ENCODE measurements around the gene DNAJB12.

DNAJB12 gene

GRCh38 chr10:72356115-72356514 lies 1.4 kb upstream of the DNAJB12 start:
- DNase-seq (ENCODE audit: low spot score): no peak
- no peak for TF ChIP-seq CTCF (IDR thresholded peaks at IDR 0.05; ENCODE audit: extremely low read depth, insufficient read depth, missing control alignments)
- in situ Hi-C loops (cut with MboI; ENCODE audit: low pct_unique_long_range_greater_than_20kb, low sequenced_read_pairs, unreplicated experiment): loop anchor here (25.0 kb wide), 1 partner anchor 706 kb away; no protein-coding TSS in a partner anchor

GRCh38 chr10:72355214-72355555 lies 466 bp upstream of the DNAJB12 start:
- in situ Hi-C loops (cut with MboI; ENCODE audit: low pct_unique_long_range_greater_than_20kb, low sequenced_read_pairs, unreplicated experiment): loop anchor here (25.0 kb wide), 1 partner anchor 707 kb away; no protein-coding TSS in a partner anchor
- DNase-seq (ENCODE audit: low spot score): no peak
- TF ChIP-seq CTCF (IDR thresholded peaks at IDR 0.05; ENCODE audit: extremely low read depth, insufficient read depth, missing control alignments): no peak

DNA sequence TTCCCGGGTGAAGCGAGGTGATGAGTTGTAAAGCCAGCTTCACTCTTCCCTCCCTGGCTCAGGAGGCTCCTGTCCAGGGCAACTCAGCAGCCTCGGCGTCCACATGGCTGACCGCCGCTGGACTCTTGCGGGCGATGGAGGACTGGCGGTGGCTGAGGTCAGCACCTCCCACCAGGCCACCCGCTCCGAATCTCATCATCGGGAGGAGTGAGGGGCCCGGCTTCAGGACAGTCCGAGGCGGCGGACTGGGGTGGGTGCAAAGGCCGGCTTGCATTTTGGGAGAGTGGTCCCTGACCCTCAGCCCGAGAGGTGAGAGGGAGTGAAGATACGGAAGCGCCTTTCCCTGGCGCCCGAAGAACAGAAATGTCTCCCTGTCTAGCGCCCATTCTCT lies 759 bp downstream of the DNAJB12 start:
- in situ Hi-C loops (cut with MboI; ENCODE audit: low pct_unique_long_range_greater_than_20kb, low sequenced_read_pairs, unreplicated experiment): loop anchor here (25.0 kb wide), 1 partner anchor 708 kb away; no protein-coding TSS in a partner anchor
- no peak for TF ChIP-seq CTCF (IDR thresholded peaks at IDR 0.05; ENCODE audit: extremely low read depth, insufficient read depth, missing control alignments)
- DNase-seq (ENCODE audit: low spot score): no peak

GRCh38 chr10:72353028-72353964 lies 1.4 kb downstream of the DNAJB12 start:
- in situ Hi-C loops (cut with MboI; ENCODE audit: low pct_unique_long_range_greater_than_20kb, low sequenced_read_pairs, unreplicated experiment): loop anchor here (25.0 kb wide), 1 partner anchor 709 kb away; no protein-coding TSS in a partner anchor

GRCh38 chr10:72351479-72351878 lies 3.2 kb downstream of the DNAJB12 start:
- in situ Hi-C loops (cut with MboI; ENCODE audit: low pct_unique_long_range_greater_than_20kb, low sequenced_read_pairs, unreplicated experiment): loop anchor here (25.0 kb wide), 1 partner anchor 711 kb away; no protein-coding TSS in a partner anchor
- DNase-seq (ENCODE audit: low spot score): no peak
- no peak for TF ChIP-seq CTCF (IDR thresholded peaks at IDR 0.05; ENCODE audit: extremely low read depth, insufficient read depth, missing control alignments)

More at GRCh38 chr10:72353028-72353964, 1.4 kb downstream of the DNAJB12 start:
- no peak for DNase-seq (ENCODE audit: low spot score)
- no peak for TF ChIP-seq CTCF (IDR thresholded peaks at IDR 0.05; ENCODE audit: extremely low read depth, insufficient read depth, missing control alignments)

DNA sequence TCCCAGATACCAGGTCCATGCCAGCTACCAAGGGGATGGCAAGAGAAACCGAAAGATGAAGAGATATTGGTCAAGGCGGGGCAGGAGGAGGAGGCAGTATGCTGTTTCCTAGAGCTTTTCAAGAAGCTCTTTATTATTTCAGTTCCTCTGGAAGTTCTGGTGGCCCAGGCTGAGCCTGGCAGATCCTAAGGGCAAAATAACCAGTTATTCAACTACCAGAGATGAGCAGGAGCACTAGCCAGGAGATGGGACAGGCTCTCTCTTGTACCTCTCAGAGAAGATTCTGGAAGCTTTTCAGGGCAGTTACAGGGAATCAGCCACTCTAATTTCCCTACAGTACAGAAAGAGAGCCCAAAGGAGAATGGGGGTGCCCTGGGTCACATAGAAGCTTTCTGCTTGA lies 5.3 kb downstream of the DNAJB12 start:
- TF ChIP-seq CTCF (IDR thresholded peaks at IDR 0.05; ENCODE audit: extremely low read depth, insufficient read depth, missing control alignments): no peak
- no peak for DNase-seq (ENCODE audit: low spot score)
- in situ Hi-C loops (cut with MboI; ENCODE audit: low pct_unique_long_range_greater_than_20kb, low sequenced_read_pairs, unreplicated experiment): loop anchor here (25.0 kb wide), 2 partner anchors 212 to 412 kb away; no protein-coding TSS in a partner anchor

Measured in GM13977 (cell line).